Activated CD4-positive, alpha-beta T cell treated with anti-CD3 and anti-CD28 coated beads for 36 hours (primary cell): ENCODE measurements around the gene APCDD1L. TPM values are rescaled to one million over a fixed set of nuclear protein-coding genes. Genes with fewer than 3 reads are reported as not detected.
"Not testable (repeated sequence)": the region's sequence is repeated elsewhere in the genome, so short reads cannot be mapped to it uniquely, and the experiment has no call there.

Experiments used
- ATAC-seq: fragments of 200-7000 bp; cut with Tn5 transposase; one replicate; pipeline ENCODE4 v1.10.0; 2021; ENCODE audit warnings: mild to moderate bottlenecking, moderate library complexity
- CTCF ChIA-PET: fragments of 350-600 bp; sonication (Branson Sonifier 250); formaldehyde crosslinking; loops from one replicate; lab custom pipeline; 2021; ENCODE audit warnings: antibody characterized with exemption; lab: Charles Lee
- POLR2A ChIA-PET: fragments of 350-600 bp; sonication (Branson Sonifier 250); formaldehyde crosslinking; loops from one replicate; lab custom pipeline; 2021; ENCODE audit warnings: antibody characterized with exemption, inconsistent platforms; lab: Charles Lee
- DNase-seq: peaks from one replicate; pipeline ENCODE4 v3.0.0-alpha.2; 2020
- H3K27ac Mint-ChIP-seq: one replicate; pipeline ENCODE4 v1.8.0; 2021; ENCODE audit warnings: mixed read lengths
- H3K27me3 Mint-ChIP-seq: one replicate; pipeline ENCODE4 v1.8.0; 2021; ENCODE audit warnings: mixed read lengths
- H3K36me3 Mint-ChIP-seq: one replicate; pipeline ENCODE4 v1.8.0; 2021; ENCODE audit warnings: low read depth, mixed read lengths
- H3K4me1 Mint-ChIP-seq: one replicate; pipeline ENCODE4 v1.8.0; 2021; ENCODE audit warnings: mixed read lengths
- H3K4me3 Mint-ChIP-seq: one replicate; pipeline ENCODE4 v1.8.0; 2021; ENCODE audit warnings: mild to moderate bottlenecking, moderate library complexity, mixed read lengths
- H3K9me3 Mint-ChIP-seq: one replicate; pipeline ENCODE4 v1.8.0; 2021; ENCODE audit warnings: low read depth, mixed read lengths
- intact Hi-C, 2 experiments: fragments of 100-400 bp; cut with DNase I in 1 of 2; cut with micrococcal nuclease in 1 of 2; formaldehyde crosslinking; loops; one replicate each; pipeline versions ENCODE4 v1.14.2 to v1.15.1; 2022 to 2024; cut with DNase I, micrococcal nuclease
- total RNA-seq, 2 experiments: library from RNA; stranded (reverse); gene quantifications; one replicate each; pipeline ENCODE4 v1.2.3, GENCODE V29; 2021

APCDD1L gene
- total RNA-seq, 2 experiments from 2014 or later = not detected

- Mint-ChIP-seq H3K36me3 (no peaks in the 10 kb centered on the region), H3K4me3 (no peak overlapping the region), H3K9me3 (peaks cover 2% of the 10 kb centered on the region), H3K27ac (no peak overlapping the region), H3K4me1 (no peaks in the 10 kb centered on the region), H3K27me3 (peaks cover 21% of the 10 kb centered on the region)
- intact Hi-C loops = no loop called here
- POLR2A ChIA-PET = no interaction called here
- DNase-seq = no peak
- no peak for ATAC-seq
- CTCF ChIA-PET = interaction anchor here (1.0 to 1.5 kb wide), 2 partner anchors 22 to 33 kb away, joined by 3 to 5 read pairs; no protein-coding TSS in a partner anchor
These were observed 3.3 kb downstream of the APCDD1L start for GRCh38 chr20:58511861-58512260.

GRCh38 chr20:58511364-58511763 is 3.8 kb downstream of the APCDD1L start:
- no peak for DNase-seq
- POLR2A ChIA-PET = no interaction called here
- intact Hi-C loops = no loop called here
- peaks cover 3% of the 10 kb centered on the region for H3K9me3 Mint-ChIP-seq
- no peaks in the 10 kb centered on the region for H3K4me1 Mint-ChIP-seq
- CTCF ChIA-PET = interaction anchor here (1.0 to 1.5 kb wide), 2 partner anchors 21 to 32 kb away, joined by 3 to 5 read pairs; no protein-coding TSS in a partner anchor
- H3K36me3 Mint-ChIP-seq = no peaks in the 10 kb centered on the region
- H3K27me3 Mint-ChIP-seq = peaks cover 19% of the 10 kb centered on the region
- ATAC-seq = no peak
- no peak overlapping the region for H3K4me3 Mint-ChIP-seq
- H3K27ac Mint-ChIP-seq = no peak overlapping the region

DNA sequence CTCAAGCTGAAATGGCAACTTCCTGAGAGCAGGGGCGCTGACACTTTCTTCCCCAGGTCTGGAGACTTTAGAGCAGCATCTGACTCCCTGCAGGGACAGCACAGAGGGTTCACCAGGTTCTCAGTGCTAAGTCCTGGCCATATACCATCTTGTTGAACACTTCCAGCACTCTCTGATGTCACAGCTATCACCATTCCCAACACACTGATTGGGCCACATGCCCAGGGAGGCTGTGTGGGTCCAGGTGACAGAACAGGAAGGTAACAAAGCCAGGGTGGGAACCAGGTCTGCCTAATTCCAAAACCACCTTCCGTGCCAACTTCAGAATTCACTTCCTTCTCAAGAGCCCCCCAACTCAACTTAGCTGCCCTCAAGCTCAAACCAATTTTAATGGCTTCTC is 4.3 kb downstream of the APCDD1L start:
- ATAC-seq (no peak), DNase-seq (no peak)
- Mint-ChIP-seq H3K9me3 (peaks cover 6% of the 10 kb centered on the region), H3K36me3 (no peaks in the 10 kb centered on the region), H3K27ac (no peak overlapping the region), H3K4me3 (no peak overlapping the region), H3K27me3 (peaks cover 17% of the 10 kb centered on the region), H3K4me1 (no peaks in the 10 kb centered on the region)
- ChIA-PET CTCF (interaction anchor here (1.0 to 1.5 kb wide), 2 partner anchors 21 to 32 kb away, joined by 3 to 5 read pairs; no protein-coding TSS in a partner anchor), POLR2A (no interaction called here)
- intact Hi-C loops = no loop called here

- DNase-seq (no peak), ATAC-seq (no peak)
- Mint-ChIP-seq H3K4me3 (no peak overlapping the region), H3K9me3 (peaks cover 12% of the 10 kb centered on the region), H3K4me1 (no peaks in the 10 kb centered on the region), H3K36me3 (no peaks in the 10 kb centered on the region), H3K27me3 (peaks cover 8% of the 10 kb centered on the region), H3K27ac (no peak overlapping the region)
- CTCF ChIA-PET = interaction anchor here (1.3 kb wide), 1 partner anchor 987 kb away, joined by 3 read pairs; no protein-coding TSS in a partner anchor
- intact Hi-C loops = no loop called here
- POLR2A ChIA-PET = interaction anchor here (0.6 kb wide), 1 partner anchor 241 kb away, joined by 6 read pairs; no protein-coding TSS in a partner anchor
These were observed 6.3 kb downstream of the APCDD1L start for GRCh38 chr20:58508762-58509395.

- POLR2A ChIA-PET, H3K27ac Mint-ChIP-seq, CTCF ChIA-PET, H3K27me3 Mint-ChIP-seq, H3K36me3 Mint-ChIP-seq, H3K4me1 Mint-ChIP-seq, DNase-seq, ATAC-seq, intact Hi-C loops, H3K4me3 Mint-ChIP-seq: not testable (repeated sequence)
- peaks cover 21% of the 10 kb centered on the region for H3K9me3 Mint-ChIP-seq
These were observed 8.2 kb downstream of the APCDD1L start for GRCh38 chr20:58506999-58507398.

GRCh38 chr20:58504566-58504965 is 10.6 kb downstream of the APCDD1L start:
- Mint-ChIP-seq H3K36me3 (no peaks in the 10 kb centered on the region), H3K27ac (no peak overlapping the region), H3K27me3 (no peaks in the 10 kb centered on the region), H3K4me3 (no peak overlapping the region), H3K9me3 (peaks cover 21% of the 10 kb centered on the region), H3K4me1 (no peaks in the 10 kb centered on the region)
- DNase-seq (no peak), ATAC-seq (no peak)
- ChIA-PET CTCF (no interaction called here), POLR2A (no interaction called here)
- intact Hi-C loops = no loop called here

DNA sequence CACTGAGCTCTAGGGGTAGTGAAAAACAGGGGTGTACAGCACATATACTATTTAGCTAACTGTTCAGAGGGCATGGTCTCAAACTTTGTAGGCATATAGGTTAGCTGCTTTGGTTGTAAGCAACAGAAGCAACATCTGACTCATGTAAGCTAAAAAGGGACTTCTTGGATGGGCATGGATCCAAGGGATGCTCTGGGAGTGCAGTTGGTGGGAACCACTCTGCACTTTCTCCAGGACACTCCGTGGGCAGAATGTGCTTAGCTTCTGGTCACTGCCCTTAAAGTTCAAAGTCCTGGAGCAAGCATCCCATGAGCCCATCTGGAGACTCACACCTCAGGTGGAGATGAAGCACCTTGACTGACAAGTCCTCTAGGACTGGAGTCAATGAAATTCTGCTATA is 11.5 kb downstream of the APCDD1L start:
- H3K9me3 Mint-ChIP-seq = peaks cover 21% of the 10 kb centered on the region
- no peaks in the 10 kb centered on the region for H3K27me3 Mint-ChIP-seq
- H3K4me1 Mint-ChIP-seq = no peaks in the 10 kb centered on the region
- intact Hi-C loops = no loop called here
- POLR2A ChIA-PET = interaction anchor here (0.7 kb wide), 1 partner anchor 515 kb away, joined by 3 read pairs; no protein-coding TSS in a partner anchor
- CTCF ChIA-PET = interaction anchor here (0.6 to 0.9 kb wide), 3 partner anchors 23 to 200 kb away, joined by 3 read pairs; no protein-coding TSS in a partner anchor
- H3K27ac Mint-ChIP-seq = no peak overlapping the region
- ATAC-seq (no peak), DNase-seq (no peak)
- no peaks in the 10 kb centered on the region for H3K36me3 Mint-ChIP-seq
- H3K4me3 Mint-ChIP-seq = no peak overlapping the region

- Mint-ChIP-seq H3K27ac (no peak overlapping the region), H3K4me1 (no peaks in the 10 kb centered on the region), H3K36me3 (no peaks in the 10 kb centered on the region), H3K4me3 (no peak overlapping the region), H3K27me3 (no peaks in the 10 kb centered on the region), H3K9me3 (peaks cover 9% of the 10 kb centered on the region)
- ATAC-seq (no peak), DNase-seq (no peak)
- intact Hi-C loops = no loop called here
- ChIA-PET CTCF (interaction anchor here (0.5 to 0.6 kb wide), 2 partner anchors 348 to 906 kb away, joined by 3 read pairs; no protein-coding TSS in a partner anchor), POLR2A (no interaction called here)
These were observed 14.9 kb downstream of the APCDD1L start for GRCh38 chr20:58500256-58500655.

- intact Hi-C loops = no loop called here
- ATAC-seq = no peak
- Mint-ChIP-seq H3K27ac (no peak overlapping the region), H3K36me3 (no peaks in the 10 kb centered on the region), H3K9me3 (peaks cover 6% of the 10 kb centered on the region), H3K4me3 (no peak overlapping the region), H3K27me3 (no peaks in the 10 kb centered on the region), H3K4me1 (no peaks in the 10 kb centered on the region)
- POLR2A ChIA-PET = interaction anchor here (0.6 kb wide), 1 partner anchor 318 kb away, joined by 3 read pairs; no protein-coding TSS in a partner anchor
- CTCF ChIA-PET = interaction anchor here (0.6 to 1.4 kb wide), 2 partner anchors 17 to 836 kb away, joined by 3 read pairs; no protein-coding TSS in a partner anchor
- no peak for DNase-seq
These were observed 16.6 kb downstream of the APCDD1L start for GRCh38 chr20:58498470-58499068.

DNA sequence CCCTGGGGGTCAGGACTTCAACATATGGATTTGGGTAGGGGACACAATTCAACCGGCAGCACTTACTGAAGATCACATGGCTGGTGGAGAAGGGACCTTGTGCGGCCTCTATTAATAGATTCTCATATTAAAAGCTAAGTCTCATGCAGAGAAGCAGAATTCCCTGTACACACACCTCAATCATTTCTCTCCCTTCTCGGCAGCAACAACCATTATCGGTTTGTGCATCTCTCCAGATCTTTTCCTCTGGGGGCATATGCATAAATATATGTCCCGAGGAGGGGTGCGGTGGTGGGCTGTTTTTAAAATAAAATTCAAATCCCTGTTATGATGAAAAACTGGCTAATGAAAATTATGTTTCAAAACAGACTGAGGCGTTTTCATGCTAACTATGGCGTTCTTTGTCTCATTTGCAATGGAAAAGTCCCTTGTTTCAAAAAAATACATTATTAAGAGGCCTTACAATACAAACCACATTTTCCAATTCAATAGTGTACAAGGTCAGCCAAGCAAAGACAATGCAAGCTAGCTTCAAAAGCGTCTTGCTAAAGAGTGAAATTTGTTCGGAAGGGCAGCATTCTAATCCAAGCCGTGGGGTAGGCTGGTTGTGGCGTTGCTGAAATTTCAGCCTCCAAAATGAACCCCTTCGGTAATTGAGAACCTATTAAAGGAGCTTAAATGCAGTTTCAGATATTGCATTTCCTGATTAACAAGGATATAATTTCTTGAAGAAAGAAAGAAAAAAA is 17.3 kb downstream of the APCDD1L start:
- ATAC-seq = no peak
- Mint-ChIP-seq H3K4me3 (no peak overlapping the region), H3K36me3 (no peaks in the 10 kb centered on the region), H3K9me3 (peaks cover under 1% of the 10 kb centered on the region), H3K4me1 (no peaks in the 10 kb centered on the region), H3K27me3 (no peaks in the 10 kb centered on the region), H3K27ac (no peak overlapping the region)
- ChIA-PET POLR2A (interaction anchor here (0.6 kb wide), 1 partner anchor 319 kb away, joined by 3 read pairs; no protein-coding TSS in a partner anchor), CTCF (interaction anchor here (0.6 to 1.4 kb wide), 3 partner anchors 16 to 836 kb away, joined by 3 read pairs; no protein-coding TSS in a partner anchor)
- intact Hi-C loops = no loop called here
- no peak for DNase-seq

GRCh38 chr20:58497076-58497641 is 18.0 kb downstream of the APCDD1L start:
- no peak for ATAC-seq
- intact Hi-C loops = no loop called here
- Mint-ChIP-seq H3K4me3 (no peak overlapping the region), H3K36me3 (no peaks in the 10 kb centered on the region), H3K27me3 (no peaks in the 10 kb centered on the region), H3K9me3 (no peaks in the 10 kb centered on the region), H3K27ac (no peak overlapping the region), H3K4me1 (no peaks in the 10 kb centered on the region)
- DNase-seq = no peak
- ChIA-PET CTCF (interaction anchor here (0.6 to 0.7 kb wide), 2 partner anchors 87 to 353 kb away, joined by 3 read pairs; no protein-coding TSS in a partner anchor), POLR2A (no interaction called here)
